NCI-H187 treated with DMSO at 0.1 percent for 48 hours (cell line): ENCODE measurements around the gene PARP16.
"Not testable (repeated sequence)": the region's sequence is repeated elsewhere in the genome, so short reads cannot be mapped to it uniquely, and the experiment has no call there.

Experiments used
- DNase-seq: peaks from one replicate; lab custom pipeline; 2025; lab: John Stamatoyannopoulos, UW

PARP16 gene

DNA sequence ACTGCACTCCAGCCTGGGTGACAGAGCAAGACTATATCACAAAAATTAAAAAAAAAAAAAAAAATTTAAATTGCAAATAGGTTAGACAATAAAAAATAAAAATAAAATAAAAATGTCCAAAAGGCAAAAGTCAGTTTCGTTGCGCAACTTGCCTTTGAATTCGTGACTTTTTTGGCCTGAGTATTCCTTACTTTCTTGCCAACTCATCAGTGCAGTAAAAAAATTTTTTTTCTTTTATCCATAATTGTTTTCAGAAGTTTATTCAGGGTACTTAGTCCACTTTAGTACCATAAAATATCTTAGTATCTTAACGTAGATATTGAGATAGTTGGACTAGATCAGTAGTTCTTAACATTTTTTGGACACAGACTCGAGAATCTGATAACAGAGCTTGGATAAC, 53.0 kb downstream of the PARP16 start:
- DNase-seq = no peak

DNA sequence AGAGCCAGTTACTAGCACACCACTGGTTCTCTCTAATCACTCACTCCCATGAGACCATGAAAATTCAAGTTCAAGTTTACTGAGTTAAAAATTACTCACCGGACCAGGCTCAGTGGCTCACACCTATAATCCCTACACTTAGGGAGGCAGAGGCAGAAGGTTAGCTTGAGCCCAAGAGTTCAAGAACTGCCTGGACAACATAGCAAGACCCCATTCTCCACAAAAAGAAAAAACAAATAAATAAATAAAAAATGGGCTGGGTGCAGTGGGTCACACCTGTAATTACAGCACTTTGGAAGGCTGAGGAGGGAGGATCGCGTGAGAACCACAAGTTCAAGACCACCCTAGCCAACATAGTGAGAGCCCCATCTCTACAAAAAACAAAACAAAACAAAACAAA, 54.2 kb downstream of the PARP16 start:
- no peak for DNase-seq

DNA sequence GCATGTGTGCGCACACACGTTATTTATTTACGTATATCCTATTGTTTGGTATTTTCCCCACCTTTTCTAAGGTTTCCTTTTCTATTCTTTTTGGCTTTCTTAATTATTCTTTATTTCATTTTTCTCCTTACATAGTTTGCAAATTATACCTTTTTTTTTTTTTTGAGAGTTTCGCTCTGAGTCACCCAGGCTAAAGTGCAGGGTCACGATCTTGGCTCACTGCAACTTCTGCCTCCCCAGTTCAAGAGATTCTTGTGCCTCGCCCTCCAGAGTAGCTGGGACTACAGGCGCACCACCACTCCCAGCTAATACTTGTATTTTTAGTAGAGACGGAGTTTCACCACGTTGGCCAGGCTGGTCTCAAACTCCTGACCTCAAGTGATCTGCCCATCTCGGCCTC, 55.4 kb downstream of the PARP16 start:
- DNase-seq = no peak

DNA sequence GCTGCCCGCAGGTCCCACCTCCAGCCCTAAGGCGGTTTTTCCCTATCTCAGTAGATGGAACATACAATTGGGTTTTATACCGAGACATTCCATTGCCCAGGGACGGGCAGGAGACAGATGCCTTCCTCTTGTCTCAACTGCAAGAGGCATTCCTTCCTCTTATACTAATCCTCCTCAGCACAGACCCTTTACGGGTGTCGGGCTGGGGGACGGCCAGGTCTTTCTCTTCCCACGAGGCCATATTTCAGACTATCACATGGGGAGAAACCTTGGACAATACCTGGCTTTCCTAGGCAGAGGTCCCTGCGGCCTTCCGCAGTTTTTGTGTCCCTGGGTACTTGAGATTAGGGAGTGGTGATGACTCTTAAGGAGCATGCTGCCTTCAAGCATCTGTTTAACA, 59.8 kb downstream of the PARP16 start:
- not testable (repeated sequence) for DNase-seq

DNA sequence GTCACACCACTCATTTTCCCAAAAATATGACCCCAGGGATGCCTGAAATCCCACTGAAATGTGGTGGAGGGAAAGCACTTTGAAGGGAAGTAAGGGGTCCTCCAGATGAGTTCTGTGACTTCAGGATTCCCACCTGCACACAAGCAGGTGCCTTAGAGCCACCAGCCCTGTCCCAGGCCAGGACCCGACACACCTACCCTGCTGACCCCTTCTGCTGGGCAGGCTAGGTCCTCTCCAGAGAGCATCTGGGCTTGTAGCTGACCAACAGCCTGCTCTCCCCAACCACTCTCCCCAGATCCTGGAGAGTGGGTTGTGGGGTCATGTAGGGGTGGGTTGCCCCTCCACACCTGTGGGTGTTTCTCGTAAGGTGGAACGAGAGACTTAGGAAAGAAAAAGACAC, 60.5 kb downstream of the PARP16 start:
- DNase-seq = no peak

DNA sequence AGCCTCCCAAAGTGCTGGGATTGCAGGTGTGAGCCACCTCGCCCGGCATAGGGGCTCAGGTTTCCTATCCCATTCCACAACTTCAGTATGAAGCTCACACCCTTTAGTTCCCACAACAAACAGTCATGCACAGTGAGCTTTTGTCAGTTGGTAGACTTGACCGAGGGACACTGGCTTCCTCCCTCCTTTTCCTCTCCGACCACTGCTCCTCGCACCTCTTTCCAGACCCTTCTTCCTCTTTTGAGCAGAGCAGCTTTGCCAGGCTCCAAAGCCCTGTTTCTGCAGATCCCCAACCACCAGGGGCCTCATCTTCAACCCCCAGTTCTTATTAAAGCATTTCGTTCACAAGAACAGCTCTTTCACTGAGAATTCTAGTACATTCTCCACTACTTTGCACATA, 62.7 kb downstream of the PARP16 start:
- DNase-seq = no peak

DNA sequence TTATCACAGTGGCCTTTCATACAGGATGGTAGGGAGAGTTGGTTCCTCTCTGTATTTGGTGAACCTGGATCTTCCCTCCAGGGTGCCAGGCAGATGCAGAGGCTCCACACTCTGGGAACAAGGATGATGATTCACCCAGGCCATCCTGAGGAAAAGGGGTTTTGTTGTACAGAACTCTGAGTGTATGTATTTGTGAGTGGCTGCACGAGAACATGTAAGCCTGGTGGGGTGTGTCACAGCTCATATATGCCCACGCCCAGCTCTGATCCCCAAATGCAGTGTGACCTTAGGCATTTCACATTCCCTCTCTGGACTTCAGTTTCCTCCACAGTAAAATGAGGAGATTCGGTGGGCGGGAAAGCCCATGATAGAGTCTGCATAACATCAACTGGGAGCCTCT, 63.8 kb downstream of the PARP16 start:
- DNase-seq = no peak

DNA sequence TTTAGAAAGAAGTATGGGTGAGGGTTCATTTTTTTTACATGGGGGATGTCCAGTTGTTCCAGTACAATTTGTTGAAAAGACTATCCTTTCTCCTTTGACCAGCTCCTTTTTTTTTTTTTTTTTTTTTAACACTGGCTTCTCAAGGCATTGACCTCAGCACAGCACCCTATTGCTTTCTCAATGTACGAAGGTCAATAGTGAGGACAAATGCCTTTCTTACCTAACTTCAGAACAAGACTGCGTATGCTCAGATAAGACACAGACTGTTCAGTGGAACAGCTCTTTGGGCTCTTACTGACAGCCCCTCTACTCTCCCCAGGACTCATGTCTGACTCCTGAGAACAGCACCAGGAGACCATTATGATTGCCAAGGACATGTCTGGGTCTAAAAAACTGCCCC, 65.0 kb downstream of the PARP16 start:
- no peak for DNase-seq

DNA sequence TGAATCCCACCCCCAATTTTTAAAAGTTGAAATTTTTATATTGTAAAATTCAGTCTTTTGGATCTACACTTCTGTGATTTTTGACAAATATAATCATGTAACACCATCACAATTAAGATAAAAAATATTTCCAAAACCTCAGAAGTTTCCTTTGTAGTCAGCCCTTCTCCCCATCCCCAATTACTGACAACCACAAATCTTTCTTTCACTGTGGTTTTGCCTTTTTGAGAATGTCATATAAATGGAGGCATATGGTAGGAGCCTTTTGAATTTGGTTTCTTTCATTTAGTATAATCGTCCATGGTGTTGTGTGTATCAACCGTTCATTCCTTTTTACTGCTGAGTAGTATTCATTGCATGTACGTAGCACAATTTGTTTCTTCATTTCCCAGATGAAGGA, 67.5 kb downstream of the PARP16 start:
- DNase-seq = no peak

DNA sequence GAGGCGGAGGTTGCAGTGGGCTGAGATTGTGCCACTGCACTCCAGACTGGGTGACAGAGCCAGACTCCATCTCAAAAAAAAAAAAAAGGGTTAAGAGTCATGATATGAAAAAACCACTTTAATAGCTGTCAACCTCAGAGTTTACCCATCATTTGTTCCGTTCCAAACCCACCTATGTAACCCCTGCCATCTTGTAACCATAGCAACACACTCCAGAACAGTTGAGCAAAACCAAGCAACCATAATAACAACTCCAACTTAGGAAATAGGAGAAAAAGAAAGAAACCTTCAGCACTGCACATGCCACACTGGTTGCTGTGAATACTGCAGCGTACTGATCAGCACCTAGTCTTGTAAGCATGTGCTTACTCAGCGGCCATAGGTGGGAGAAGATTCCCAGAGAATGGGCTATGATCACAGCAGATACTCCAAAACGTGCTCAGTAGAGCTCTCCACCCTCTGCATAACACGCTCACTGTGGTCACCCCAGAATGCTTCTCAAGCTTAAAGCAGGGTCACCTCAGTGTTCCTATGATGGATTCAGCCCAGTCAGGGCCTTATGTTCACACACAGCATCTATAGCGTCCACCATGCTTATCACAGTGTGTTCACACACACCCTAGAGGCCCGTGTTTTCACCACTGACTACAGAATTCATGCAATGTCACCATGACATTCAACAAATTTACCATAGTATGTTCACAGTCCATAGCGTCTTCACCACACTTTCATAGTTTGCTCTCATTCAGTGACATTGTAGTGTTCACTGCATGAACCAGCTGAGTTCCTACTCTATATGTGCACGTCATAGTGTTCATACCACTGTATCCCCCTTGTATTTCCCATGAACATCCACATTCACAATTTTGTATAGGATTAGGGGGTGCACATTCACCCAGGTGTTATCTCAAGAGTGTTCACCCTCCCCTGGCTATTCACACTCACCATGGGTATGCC, 68.9 kb downstream of the PARP16 start:
- no peak for DNase-seq

DNA sequence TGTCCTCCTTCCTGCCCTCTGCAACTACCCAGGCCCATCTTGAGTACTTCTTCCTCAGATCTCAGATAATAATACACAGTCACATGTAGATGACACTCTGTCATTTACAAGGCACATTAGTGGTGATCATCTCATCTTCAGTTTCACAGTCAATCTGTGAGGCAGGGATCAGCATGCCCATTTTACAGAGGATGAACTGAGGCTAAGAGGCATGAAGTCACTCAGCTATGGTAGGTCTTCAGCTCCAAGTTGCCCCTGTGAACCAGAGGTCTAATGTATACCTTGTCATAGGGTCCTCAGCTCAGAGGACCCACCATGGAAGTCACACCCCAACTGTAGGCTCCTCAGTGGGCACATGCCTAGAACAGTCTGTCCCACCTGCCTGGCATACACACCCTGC, 71.2 kb downstream of the PARP16 start:
- no peak for DNase-seq

DNA sequence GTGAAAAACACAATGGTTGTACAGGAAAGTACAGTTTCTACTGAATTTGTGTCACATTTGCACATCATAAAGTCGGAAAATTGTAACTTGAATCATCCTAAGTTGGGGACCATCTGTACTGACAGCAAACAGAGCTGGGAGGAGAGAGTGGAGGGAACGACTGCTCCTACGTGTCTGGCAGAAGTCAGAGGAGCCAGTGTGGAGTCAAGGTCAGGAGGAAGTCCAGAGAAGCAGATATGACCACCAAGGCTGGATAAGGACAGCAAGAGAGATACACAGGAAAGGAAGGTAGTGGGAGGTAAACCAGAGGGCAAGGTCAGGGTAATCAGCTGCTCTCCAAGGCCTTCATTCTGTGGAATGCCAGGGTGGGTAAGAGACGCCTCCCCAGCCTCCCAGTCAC, 72.7 kb downstream of the PARP16 start:
- DNase-seq = no peak

DNA sequence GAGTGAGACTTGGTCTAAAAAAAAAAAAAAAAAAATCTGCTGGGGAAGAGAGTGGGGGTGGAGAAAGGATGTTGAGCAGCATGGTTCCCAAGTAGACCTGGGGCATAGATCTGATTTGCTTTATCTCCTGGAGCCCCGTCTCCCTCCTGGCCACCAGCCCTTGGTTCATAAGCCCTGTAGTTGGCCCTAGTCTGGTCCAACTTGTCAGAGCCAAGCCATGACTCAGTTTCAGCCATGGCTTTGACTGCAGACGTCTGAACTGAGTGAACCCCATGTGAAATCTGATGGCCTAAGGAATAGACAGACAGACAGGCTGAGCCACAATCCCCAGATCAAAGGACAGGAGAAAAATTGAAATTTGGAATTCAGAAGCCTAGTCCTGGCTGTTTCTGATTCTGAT, 73.4 kb downstream of the PARP16 start:
- no peak for DNase-seq

DNA sequence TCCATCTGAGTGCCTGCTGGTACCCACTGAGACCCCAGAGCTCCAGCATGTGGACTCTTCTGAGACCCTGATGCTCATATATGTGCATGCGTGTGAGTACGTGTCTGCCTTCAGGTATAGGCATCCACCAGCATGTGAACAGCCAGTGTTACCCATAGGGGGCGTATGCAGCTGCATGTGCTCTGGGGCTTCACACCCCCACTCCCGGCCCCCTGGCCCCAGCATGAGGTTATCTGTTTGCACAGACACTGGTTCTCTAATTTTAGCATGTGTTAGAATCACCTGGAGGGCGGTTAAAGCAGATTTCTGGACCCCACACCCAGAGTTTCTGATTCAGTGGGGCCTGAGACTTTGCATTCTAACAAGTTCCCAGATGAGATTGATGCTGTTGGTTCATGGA, 74.6 kb downstream of the PARP16 start:
- no peak for DNase-seq

DNA sequence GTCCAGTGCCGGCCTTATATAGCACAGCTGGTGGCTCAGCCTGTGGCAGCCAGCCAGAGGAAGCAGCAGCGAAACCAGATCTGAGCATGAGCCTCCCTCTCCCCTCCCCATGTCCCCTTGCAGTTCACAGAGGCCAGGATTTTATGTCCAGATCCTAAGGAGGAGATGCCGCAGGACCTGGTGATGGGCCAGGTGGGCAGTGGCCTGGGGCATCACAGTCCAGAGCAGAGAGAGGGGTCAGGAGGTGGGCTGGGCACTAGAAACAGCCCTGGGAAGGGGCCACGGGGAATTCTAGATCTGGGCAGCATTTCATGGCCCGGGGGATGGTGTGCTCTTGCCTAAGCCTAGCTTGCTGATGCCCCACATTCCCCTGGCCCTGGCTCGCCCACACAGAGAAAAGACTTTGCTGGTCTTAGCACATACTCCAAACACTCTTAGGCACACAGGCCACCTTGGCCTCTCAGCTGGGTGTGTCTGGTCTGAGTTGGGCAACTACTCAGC, 75.2 kb downstream of the PARP16 start:
- DNase-seq = no peak

DNA sequence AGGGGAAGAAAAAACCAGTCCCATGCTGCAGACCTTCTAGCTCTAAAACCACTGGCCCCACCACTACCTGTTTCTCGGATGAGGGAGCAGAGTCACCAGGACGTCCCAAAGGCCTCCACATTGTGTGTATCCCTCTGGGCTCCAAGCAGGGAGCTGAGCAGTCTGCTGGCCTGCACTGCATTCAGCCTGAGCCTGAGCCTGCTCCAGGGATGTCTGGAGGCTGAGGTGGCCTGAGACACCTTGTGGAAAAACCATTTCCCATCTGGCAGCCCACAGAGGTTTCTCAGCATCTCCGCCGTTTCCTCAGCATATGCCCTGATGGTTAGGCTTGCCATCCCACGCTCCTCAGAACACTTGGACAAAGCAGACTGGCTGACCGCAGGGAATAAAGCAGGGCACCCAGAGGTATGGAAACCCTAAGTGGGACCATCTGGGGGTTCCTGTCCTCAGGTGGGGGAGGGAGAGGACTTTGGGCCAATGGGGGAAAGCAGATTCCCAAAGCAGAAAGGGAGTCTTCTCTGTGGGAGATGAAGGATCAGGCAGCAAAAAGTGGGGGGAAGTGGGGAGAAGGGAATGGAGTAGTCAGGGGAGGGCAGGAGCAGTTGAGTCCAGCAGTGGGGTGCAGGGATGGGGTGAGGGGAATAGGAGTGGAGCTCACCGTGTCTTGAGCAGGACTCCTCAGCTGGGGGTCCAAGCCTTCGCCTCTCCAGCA, 75.8 kb downstream of the PARP16 start, which contains the start of gene CILP:
Gene CILP (minus strand): TSS at position 704 of the 712 bp plus-strand sequence. CDS start 1,718 bp downstream, outside the sequence.
- no peak for DNase-seq

DNA sequence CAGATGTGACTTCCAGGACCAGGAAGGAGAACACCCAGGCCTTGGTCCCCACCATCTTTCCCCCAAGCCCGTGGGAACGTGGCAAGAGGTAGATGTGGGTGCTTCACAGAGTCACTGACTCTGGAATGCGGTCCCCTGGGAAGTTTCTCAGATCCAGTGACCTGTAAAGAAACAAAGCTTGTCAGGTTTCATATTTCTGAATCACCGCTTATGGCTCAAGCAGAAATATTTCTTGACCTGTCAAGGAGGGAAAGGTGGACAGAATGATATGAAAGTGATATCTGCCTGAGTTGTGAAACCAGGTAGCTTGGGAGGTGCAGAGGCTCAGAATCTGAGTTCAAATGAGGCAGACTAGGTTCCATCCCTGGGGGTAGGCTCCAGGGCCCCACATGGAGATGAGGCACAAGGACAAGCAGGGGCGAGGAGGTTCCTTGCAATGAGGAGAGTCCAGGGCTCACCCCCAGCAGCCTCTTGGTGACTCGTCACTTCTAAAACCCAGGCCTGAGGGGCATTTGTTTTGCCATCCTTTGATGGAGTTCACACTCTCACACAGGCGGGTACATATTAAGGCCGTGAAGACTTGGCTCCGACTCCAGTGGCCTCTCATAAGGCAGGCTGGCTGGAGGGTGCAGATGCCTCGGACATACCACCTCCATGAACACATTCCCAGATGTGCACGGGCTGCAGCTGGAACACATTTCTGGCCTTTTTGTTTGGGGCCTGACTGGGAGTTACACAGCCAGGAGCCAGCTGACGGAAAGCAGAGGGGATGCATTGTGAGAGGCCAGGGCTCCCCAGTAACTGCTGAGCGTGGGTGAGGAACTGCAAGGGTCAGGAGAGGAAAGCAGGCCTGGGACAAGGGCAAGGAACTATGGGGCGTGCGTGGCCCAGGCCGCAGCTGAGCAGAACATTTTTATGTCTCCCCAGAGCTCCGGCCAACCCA, 76.7 kb downstream of the PARP16 start:
- no peak for DNase-seq

DNA sequence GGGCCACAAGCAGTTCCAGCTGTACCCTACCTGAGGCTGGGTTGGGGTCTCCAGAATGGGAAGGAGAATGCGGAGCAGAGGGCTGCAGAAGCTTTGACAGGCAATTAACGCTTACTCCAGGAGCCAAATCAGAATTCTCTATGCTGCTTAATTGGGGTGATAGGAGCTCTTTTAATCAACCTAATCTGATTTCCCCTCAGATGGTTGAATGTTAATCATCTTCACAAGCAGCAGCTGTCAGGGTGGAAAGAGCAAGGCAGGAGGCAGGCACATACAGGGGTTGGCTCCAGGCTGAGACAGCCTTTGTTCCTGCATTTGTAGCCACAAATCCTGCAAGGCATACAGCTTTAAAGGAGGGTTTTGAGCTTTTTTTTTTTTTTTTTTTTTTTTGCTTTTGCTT, 78.0 kb downstream of the PARP16 start:
- no peak for DNase-seq
